GM10847 (cell line): ENCODE data around the gene ATF1.

Experiments used
- POLR2A ChIP-seq: IDR thresholded peaks from 2 replicates; pipeline ENCODE4 v1.6.1; 2011; ENCODE audit not compliant: insufficient read length; ENCODE audit errors: extremely low read depth

Gene ATF1

DNA sequence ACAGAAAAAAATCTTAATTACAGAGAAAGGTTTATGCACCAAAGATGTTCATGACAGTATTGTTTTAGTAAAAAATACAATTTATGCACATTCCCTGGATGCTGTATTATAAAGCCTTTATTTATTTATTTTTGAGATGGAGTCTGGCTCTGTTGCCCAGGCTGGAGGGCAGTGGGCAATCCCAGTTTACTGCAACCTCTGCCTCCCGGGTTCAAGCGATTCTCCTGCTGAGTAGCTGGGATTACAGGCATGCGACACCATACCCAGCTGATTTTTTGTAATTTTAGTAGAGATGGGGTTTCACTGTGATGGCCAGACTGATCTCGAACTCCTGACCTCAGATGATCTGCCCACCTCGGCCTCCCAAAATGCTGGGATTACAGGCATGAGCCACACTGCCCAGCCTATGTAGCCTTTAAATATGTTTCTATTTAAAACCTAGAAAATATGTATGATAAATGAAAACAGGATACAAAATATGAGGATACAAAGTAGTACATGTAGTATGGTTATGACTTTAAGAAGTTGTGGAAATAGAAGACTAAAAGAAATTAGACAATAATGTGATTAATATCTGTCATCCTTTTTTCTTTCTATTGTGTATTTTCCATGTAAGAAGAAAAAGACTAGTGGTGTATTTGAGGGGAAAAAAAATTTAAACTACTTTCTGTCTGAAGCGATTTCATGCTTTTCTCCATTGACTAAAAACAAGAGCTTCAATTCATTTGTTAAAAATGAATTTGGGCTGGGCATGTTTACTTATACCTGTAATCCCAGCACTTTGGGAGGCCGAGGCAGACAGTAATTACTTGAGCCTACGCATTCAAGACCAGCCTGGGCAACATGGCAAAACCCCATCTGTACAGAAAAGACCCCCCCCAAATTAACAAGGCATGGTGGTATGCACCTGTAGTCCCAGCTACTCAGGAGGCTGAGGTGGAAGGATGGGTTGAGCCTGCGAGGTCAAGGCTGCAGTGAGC lies 13.1 kb downstream of the ATF1 start:
- TF ChIP-seq POLR2A, result no peak

DNA sequence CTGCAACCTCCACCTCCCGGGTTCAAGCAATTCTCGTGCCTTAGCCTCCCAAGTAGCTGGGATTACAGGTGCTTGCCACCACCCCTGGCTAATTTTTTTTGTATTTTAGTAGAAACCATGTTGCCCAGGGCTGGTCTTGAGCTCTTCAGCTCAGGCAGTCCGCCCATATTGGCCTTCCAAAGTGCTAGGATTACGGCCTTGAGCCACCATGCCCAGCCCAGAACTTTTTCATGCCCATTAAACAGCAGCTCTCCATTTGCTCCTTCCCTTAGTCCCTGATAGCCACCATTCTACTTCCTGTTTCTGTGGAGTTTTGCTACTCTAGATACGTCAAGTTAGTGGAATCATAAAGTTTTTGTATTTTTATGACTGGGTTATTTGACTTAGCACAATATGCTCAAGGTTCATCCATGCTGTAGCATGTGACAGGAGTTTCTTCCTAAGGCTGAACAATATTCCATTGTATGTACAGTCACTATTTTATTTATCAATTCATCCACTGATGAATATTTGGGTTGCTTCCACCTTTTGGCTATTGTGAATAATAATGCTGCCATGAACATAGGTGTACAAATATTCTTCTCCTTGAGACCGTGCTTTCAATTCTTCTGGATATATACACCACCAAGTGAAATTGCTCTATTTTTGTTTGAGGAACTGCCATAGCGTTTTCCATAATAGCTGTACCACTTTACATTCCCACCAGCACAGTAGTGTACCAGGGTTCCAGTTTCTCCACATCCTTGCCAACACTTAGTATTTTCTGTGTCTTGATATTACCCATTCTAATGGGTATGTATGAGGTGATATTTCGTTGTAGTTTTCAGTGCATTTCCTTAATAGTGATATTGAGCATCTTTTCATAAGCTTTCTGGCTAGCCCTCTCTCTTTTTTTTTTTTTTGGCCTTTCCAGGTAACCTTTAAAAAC lies 15.0 kb downstream of the ATF1 start:
- TF ChIP-seq POLR2A, result no peak

DNA sequence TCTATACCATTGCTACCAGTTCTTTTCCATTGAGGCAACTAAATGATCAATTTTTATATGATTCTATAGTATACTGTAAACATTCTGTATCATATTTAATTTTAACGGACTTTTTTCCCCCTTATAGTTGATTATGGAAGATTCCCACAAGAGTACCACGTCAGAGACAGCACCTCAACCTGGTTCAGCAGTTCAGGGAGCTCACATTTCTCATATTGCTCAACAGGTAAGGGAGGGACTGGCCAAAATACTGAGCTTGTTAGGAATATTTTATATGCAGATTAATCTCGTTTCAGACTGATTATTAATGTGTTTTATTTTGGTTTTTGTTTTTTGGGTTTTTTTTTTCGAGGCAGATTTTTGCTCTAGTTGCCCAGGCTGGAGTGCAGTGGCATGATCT lies 16.1 kb downstream of the ATF1 start:
- TF ChIP-seq POLR2A, result no peak

DNA sequence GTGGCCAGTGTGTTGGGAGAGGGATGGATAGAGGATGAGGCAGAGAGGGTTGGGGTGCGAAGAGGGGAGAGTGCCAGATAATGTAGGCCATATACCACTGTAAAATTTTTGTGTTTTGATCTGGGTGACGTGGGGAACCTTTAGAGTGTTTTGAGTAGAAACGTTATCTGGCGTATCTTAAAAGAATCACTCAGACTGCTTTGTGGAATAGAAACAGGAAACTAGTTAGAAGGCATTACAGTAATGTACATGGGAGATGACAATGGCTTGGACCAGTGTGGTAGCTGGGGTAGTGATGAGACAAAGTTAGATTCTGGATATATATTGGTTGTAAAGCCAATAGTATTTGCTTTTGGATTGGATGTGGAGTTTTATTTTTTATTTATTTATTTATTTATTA lies 20.6 kb downstream of the ATF1 start:
- no peak for TF ChIP-seq POLR2A

DNA sequence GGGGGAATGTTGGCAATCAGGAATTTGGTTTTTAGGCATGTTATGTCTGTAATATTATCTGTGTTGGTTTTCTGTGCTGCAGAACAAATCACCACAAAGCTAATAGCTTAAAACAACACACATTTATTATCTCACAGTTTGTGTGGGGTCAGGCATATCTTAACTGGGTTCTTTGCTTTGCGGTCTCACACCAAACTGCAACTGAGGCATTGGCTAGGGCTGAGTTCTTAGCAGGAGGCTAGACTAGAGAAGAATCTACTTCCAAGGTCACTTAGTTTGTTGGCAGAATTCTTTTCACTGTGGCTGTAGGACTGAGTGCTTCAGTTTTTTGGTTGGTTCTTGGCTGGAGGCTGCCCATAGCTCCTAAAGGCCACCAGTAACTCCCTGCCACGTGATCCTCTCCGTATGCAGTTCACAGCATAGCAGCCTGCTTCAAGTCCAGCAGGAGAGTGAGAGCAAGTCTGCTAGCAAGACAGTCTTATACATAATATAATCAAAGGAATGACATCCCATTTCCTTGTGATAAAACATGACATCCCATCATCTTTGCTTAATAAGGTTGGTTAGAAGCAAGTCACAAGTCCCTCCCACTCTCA lies 21.6 kb downstream of the ATF1 start:
- TF ChIP-seq POLR2A, result no peak

DNA sequence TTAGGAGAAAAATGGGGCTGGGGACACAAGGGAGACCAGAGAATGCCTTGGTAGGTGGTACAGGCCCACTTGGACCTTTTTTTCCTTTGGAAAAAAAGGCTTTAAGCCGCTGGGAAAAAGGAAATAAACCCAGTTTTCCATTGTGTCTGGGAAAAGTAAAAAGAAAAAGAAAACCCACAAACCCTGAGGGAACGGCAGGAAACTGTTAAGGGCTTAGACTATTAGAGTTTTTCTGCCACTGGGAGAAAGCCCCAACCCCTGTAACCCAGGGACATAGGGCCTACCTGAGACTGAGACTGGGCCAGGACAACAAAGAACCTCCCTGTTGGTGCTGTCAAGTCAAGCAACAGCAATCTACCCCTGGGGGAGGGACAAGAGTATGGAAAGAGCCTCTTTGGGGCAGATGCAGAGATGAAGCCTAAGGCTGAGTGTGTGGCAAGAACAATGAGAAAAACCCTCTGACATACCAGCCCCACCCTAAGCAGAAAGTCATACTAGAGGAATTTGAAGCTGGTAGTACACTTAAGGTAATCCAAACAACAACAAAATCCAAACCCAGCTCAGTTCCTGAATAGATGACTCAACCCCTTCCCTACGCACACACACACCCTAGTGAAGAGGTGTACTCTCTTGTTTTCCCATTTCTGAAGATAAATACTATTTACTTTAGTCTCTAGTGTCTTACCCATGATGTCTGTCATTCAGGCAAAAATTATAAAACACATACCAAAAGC lies 22.8 kb downstream of the ATF1 start:
- no peak for TF ChIP-seq POLR2A

DNA sequence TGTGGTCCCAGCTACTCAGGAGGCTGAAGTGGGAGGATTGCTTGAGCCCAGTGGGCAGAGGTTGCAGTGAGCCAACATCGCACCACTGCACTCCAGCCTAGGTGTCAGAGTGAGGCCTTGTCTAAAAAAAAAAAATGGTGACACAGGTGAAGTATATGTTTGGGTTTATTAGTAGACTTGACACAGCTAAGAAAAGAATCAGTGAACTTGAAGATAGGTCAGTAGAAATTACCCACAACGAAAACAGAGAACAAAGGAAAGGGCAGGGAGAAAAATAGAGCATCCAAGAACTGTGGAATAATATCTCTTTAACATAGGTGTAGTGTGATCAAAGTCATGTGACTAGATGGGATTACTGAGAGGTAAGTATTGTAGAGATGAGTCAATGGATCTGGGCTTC lies 23.7 kb downstream of the ATF1 start:
- TF ChIP-seq POLR2A, result no peak

DNA sequence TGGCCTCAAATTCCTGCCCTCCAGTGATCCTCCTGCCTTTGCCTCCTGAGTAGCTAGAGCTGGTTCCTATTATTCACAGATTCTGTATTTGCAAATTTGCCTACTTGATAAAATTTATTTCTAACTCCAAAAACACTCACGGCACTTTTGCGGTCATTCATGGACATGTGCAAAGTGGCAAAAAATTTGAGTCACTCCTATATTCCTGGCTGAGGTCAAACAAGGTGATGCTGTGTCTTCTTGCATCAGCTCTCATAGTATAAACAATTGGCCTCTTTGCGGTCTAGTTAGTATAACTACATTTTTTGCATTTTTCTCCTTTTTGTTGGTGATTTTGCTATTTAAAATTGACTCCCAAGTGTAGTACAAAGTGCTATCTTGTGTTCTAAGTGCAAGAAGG lies 24.7 kb downstream of the ATF1 start:
- no peak for TF ChIP-seq POLR2A

DNA sequence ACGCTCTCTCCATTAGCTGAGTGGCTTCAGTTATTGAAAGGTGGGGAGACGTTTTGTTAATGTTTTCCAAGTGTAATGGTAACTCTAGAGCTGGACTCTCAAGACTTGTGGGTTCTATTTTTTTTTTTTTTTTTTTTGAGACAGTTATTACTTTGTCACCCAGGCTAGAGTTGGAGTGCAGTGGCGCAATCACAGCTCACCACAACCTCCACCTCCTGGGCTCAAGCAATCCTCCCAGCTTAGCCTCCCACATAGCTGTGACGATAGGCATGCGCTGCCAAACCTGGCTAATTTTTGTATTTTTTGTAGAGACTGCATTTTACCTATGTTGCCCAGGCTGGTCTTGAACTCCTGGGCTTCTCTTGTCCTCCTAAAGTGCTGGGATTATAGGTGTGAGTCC lies 26.2 kb downstream of the ATF1 start:
- TF ChIP-seq POLR2A, result no peak

DNA sequence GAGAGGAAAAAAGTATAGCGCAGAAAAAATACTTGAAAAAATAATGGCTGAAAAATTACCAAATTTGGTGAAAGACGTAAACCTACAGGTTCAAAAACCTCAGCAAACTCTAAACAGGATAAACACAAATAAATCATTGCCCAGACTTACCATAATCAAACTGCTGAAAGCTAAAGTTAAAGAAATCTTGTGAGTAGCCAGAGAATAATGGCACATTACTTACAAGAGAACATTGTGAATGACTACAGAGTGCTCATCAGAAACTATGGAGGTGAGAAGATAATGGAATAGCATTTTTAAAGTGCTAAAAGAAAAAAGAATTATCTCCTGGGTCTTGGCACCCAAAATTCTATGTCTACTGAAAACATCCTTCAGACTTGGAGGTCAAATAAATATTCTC lies 36.0 kb downstream of the ATF1 start:
- TF ChIP-seq POLR2A, result no peak

DNA sequence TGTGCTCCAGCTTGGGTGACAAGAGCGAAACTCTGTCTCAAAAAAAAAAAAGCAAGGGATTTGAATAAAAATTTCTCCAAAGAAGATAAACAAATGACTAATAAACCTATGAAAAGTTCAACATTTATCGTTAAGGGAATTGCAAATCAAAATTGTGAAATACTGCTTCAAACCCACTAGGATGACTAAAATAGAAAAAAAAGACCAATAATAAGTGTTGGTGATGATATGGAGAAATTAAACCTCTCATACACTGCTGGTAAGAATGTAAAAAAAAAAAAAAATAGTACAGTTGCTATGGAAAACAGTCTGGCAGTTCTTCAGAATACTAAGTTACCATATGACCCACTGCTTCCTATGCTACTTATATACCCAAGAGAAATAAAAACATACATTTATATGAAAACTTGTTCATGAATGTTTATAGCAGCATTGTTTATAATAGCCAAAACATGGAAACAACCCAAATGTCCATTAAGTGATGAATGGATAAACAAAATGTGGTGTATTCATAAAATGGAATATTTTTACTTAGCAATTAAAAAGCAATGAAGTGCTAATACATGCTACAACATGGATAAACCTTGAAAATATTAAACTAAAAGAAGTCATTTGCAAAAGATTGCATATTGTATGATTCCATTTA lies 39.5 kb downstream of the ATF1 start:
- no peak for TF ChIP-seq POLR2A

DNA sequence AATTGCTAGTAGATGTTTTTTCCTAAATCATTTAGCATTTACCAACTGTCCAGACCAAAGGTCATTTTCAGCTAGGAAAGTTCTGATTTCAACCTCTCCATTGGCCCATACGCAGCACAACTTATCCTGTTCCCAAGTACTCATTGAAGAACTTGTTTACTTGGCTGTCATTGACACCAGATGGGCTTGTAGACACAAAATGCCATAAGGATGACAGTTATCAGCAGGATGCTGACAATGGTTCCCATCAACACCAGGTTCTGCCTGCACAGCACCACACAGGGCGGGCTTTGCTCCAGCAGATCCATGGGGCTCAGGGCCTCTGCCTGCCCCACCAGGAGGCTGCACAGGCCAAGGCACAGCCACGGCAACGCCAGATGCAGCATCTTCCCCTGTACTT lies 42.3 kb downstream of the ATF1 start:
- no peak for TF ChIP-seq POLR2A

DNA sequence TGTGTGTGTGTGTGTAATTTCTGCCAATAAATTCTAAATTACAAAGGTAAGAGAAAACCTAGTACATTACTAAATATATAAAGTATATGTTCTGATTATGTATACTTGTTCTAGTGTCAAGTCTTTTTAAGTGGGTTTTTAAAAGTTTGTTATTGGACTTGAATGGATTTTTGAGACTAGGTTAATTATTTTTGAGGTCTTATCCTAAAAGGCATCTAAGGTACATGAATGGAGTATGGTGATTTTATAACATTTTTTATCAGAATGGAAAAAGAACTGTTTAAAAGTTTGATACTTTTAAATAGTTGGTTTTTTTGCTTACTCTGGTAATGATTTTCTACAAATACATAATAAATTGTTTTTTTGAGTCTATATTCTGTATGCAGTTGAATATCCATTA lies 56.3 kb downstream of the ATF1 start:
- TF ChIP-seq POLR2A, result no peak

DNA sequence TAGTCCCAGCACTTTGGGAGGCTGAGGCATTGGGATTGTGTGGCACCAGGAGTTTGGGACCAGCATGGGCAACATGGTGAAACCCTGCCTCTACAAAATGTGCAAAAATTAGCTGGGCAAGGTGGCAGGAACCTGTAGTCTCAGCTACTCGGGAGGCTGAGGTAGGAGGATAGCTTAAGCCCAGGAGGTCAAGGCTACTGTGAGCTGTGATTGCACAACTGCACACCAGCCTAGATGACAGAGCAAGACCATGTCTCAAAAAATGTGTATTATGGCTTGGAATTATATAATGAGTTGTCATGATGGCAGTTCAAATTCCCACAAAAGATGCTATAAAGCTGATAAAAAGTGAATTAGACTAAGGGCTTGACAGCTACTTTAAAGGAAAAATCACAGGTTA lies 58.2 kb downstream of the ATF1 start:
- no peak for TF ChIP-seq POLR2A
